IMR-90 (cell line): ENCODE measurements around the gene CDK5RAP2.

Experiments
- BHLHE40 ChIP-seq: fragments of 150-350 bp; IDR thresholded peaks from 2 replicates; pipeline ENCODE4 v1.6.1; 2016; ENCODE audit warnings: mild to moderate bottlenecking, low read depth, low read length
- CEBPB ChIP-seq: IDR thresholded peaks from 2 replicates; pipeline ENCODE4 v1.6.1; 2012; ENCODE audit warnings: low read depth, low read length, improper control_type of control experiment
- CHD1 ChIP-seq: IDR thresholded peaks from 2 replicates; pipeline ENCODE4 v1.6.1; 2012; ENCODE audit warnings: low read depth, low read length, improper control_type of control experiment
- FOS ChIP-seq: fragments of 150-350 bp; IDR thresholded peaks from 2 replicates; pipeline ENCODE4 v1.6.1; 2016; ENCODE audit warnings: low read depth, low read length
- MAFK ChIP-seq: IDR thresholded peaks from 2 replicates; pipeline ENCODE4 v1.6.1; 2012; ENCODE audit warnings: low read depth, low read length, improper control_type of control experiment
- MAZ ChIP-seq: IDR thresholded peaks from 2 replicates; pipeline ENCODE4 v1.6.1; 2012; ENCODE audit warnings: low read depth, mild to moderate bottlenecking, low read length, improper control_type of control experiment, moderate library complexity, borderline replicate concordance
- MXI1 ChIP-seq: IDR thresholded peaks from 2 replicates; pipeline ENCODE4 v1.6.1; 2012; ENCODE audit warnings: low read depth, mild to moderate bottlenecking, low read length, moderate library complexity, borderline replicate concordance
- POLR2A ChIP-seq: IDR thresholded peaks from 2 replicates; pipeline ENCODE4 v1.6.1; 2012; ENCODE audit warnings: mild to moderate bottlenecking, low read depth, low read length
- RFX5 ChIP-seq: IDR thresholded peaks from 2 replicates; pipeline ENCODE4 v1.8.0; 2012; ENCODE audit warnings: low read depth, mild to moderate bottlenecking, low read length, moderate library complexity
- SMC3 ChIP-seq: fragments of 150-350 bp; IDR thresholded peaks from 2 replicates; pipeline ENCODE4 v1.6.1; 2016; ENCODE audit warnings: low read depth, mild to moderate bottlenecking, antibody characterized with exemption, low read length, moderate library complexity
- TF ChIP-seq, protein P1 (sequence below): fragments of 150-350 bp; IDR thresholded peaks from 2 replicates; pipeline ENCODE4 v1.6.1; 2017; ENCODE audit warnings: mild to moderate bottlenecking, antibody characterized with exemption, low read length, low read depth
- TF ChIP-seq, protein P2 (sequence below): conservative IDR thresholded peaks from 2 replicates; pipeline ENCODE4 v1.5.1; 2012; ENCODE audit warnings: mild to moderate bottlenecking, low read depth, low read length, improper control_type of control experiment
- TF ChIP-seq, protein P3 (sequence below): fragments of 150-350 bp; IDR thresholded peaks from 2 replicates; pipeline ENCODE4 v1.6.1; 2016; ENCODE audit warnings: low read depth, mild to moderate bottlenecking, low read length, moderate library complexity, borderline replicate concordance

DNA sequence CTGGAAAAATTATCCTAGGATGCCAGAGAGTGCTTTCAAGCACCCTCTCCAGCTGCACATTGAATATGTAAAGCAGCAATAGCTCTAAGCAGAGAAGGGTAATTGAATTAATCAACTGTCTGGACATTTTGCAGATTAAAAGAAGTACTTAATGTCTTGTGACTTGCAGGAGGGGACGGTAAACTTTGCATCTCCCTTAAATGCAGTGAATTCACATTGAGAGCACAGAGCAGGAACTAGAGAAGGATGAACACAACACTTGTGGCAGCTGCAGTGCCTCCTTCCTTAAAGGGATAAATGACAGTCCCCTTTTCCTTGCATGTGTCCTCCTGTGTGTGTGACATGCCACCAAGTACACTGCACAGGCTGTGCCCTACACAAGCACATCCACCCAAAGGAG lies 7.4 kb upstream of the CDK5RAP2 start:
- TF ChIP-seq, protein P1, sequence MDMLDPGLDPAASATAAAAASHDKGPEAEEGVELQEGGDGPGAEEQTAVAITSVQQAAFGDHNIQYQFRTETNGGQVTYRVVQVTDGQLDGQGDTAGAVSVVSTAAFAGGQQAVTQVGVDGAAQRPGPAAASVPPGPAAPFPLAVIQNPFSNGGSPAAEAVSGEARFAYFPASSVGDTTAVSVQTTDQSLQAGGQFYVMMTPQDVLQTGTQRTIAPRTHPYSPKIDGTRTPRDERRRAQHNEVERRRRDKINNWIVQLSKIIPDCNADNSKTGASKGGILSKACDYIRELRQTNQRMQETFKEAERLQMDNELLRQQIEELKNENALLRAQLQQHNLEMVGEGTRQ, result no peak
- TF ChIP-seq, protein P2, sequence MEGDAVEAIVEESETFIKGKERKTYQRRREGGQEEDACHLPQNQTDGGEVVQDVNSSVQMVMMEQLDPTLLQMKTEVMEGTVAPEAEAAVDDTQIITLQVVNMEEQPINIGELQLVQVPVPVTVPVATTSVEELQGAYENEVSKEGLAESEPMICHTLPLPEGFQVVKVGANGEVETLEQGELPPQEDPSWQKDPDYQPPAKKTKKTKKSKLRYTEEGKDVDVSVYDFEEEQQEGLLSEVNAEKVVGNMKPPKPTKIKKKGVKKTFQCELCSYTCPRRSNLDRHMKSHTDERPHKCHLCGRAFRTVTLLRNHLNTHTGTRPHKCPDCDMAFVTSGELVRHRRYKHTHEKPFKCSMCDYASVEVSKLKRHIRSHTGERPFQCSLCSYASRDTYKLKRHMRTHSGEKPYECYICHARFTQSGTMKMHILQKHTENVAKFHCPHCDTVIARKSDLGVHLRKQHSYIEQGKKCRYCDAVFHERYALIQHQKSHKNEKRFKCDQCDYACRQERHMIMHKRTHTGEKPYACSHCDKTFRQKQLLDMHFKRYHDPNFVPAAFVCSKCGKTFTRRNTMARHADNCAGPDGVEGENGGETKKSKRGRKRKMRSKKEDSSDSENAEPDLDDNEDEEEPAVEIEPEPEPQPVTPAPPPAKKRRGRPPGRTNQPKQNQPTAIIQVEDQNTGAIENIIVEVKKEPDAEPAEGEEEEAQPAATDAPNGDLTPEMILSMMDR, result no peak
- TF ChIP-seq MAZ (no peak), MXI1 (no peak), CHD1 (no peak), BHLHE40 (no peak), CEBPB (no peak), SMC3 (no peak), POLR2A (no peak), MAFK (no peak), RFX5 (no peak), FOS (no peak)
- TF ChIP-seq, protein P3, sequence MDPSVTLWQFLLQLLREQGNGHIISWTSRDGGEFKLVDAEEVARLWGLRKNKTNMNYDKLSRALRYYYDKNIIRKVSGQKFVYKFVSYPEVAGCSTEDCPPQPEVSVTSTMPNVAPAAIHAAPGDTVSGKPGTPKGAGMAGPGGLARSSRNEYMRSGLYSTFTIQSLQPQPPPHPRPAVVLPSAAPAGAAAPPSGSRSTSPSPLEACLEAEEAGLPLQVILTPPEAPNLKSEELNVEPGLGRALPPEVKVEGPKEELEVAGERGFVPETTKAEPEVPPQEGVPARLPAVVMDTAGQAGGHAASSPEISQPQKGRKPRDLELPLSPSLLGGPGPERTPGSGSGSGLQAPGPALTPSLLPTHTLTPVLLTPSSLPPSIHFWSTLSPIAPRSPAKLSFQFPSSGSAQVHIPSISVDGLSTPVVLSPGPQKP, result no peak
